OCI-LY1 (cell line): ENCODE data around the gene GNG11.

ENCODE experiments used
- EZH2 ChIP-seq: fragments of 200-600 bp; sonication (generic), shearing (Covaris generic); IDR thresholded peaks from 2 replicates; pipeline ENCODE4 v1.8.0; 2017; ENCODE audit warnings: borderline replicate concordance, mixed run types, mild to moderate bottlenecking, antibody characterized with exemption, low read length, moderate library complexity, mixed read lengths
- TF ChIP-seq, protein P1 (sequence below): fragments of 200-600 bp; sonication (generic), shearing (Covaris generic); IDR thresholded peaks from 2 replicates; pipeline ENCODE4 v1.5.1; 2017; ENCODE audit warnings: mild to moderate bottlenecking, antibody characterized with exemption, low read length, moderate library complexity, mixed read lengths

DNA sequence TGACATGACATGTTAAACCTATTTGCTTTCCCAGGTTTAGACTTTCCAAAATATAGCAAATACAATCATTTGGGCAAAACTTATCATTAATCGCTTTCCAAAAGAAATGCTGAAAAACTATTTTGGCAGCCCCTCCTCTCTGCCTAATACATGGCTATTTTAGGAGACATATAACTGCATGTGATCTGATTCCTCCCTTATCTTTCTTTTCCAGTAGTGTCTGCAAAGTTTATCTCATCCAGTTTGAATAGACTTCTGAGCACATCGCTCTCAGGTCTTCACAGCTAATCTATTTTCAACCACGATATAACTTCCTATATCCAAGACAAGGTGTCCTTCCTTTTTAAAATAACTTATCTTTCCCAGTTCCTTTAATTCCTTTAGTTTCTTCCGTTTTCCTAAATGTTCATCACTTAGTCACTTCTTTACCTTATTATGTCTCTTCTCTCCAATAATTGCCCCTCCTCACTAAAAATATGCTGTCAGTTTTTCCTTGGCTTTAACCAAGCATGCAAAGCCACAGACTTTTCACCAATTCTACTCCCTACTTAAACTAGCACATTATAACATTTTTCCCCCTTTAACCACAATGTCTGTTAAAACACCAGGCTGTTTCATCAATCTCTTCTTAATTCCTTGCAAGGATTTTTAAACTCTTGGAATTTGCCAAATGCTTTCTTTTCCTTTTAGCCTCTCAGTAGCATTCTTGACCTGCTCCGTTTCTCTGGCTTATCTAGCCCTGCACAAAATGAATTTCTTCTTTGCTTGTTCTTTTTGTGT is 24.4 kb downstream of the GNG11 start:
- TF ChIP-seq, protein P1, sequence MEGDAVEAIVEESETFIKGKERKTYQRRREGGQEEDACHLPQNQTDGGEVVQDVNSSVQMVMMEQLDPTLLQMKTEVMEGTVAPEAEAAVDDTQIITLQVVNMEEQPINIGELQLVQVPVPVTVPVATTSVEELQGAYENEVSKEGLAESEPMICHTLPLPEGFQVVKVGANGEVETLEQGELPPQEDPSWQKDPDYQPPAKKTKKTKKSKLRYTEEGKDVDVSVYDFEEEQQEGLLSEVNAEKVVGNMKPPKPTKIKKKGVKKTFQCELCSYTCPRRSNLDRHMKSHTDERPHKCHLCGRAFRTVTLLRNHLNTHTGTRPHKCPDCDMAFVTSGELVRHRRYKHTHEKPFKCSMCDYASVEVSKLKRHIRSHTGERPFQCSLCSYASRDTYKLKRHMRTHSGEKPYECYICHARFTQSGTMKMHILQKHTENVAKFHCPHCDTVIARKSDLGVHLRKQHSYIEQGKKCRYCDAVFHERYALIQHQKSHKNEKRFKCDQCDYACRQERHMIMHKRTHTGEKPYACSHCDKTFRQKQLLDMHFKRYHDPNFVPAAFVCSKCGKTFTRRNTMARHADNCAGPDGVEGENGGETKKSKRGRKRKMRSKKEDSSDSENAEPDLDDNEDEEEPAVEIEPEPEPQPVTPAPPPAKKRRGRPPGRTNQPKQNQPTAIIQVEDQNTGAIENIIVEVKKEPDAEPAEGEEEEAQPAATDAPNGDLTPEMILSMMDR, result no peak
- no peak for TF ChIP-seq EZH2
